SU-DHL-6 (cell line): Measurements from ENCODE around the gene STK32C.

ENCODE experiments used
- EZH2phosphoT487 ChIP-seq: fragments of 200-600 bp; sonication (generic), shearing (Covaris generic); conservative IDR thresholded peaks from 2 replicates; pipeline ENCODE4 v1.6.1; 2018; ENCODE audit warnings: mild to moderate bottlenecking, antibody characterized with exemption, low read length, moderate library complexity, mixed read lengths
- TF ChIP-seq, protein P1 (sequence below): fragments of 200-600 bp; sonication (generic); IDR thresholded peaks from one replicate; pipeline ENCODE4 v1.5.1; 2017; ENCODE audit warnings: antibody characterized with exemption, mild to moderate bottlenecking, low read length, moderate library complexity; ENCODE audit not compliant: insufficient read depth, poor library complexity, severe bottlenecking

DNA sequence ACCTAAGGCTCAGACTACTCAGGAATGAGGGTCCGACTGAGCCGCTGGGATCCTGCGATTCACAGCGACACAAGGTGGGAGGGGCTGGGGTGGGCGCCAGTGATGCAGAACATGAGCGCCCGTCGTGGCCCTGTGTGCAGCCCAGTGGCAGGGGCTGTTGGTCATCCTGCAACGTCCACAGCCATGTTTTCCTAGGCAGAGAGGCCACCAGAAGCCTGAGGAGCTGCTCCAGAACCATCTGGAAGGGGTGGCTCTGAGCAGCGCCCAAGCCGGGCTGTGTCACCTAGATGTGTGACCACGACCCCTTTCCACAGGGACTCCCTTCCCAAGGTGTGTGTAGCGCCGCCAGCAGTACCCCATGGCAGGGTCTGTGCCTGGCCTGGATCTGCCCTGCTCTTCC lies 96.5 kb downstream of the STK32C start:
- TF ChIP-seq, protein P1, sequence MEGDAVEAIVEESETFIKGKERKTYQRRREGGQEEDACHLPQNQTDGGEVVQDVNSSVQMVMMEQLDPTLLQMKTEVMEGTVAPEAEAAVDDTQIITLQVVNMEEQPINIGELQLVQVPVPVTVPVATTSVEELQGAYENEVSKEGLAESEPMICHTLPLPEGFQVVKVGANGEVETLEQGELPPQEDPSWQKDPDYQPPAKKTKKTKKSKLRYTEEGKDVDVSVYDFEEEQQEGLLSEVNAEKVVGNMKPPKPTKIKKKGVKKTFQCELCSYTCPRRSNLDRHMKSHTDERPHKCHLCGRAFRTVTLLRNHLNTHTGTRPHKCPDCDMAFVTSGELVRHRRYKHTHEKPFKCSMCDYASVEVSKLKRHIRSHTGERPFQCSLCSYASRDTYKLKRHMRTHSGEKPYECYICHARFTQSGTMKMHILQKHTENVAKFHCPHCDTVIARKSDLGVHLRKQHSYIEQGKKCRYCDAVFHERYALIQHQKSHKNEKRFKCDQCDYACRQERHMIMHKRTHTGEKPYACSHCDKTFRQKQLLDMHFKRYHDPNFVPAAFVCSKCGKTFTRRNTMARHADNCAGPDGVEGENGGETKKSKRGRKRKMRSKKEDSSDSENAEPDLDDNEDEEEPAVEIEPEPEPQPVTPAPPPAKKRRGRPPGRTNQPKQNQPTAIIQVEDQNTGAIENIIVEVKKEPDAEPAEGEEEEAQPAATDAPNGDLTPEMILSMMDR = no peak
- TF ChIP-seq EZH2phosphoT487 = no peak
